ENCODE results near the gene GJC1.

- TF ChIP-seq TAF1 (IDR thresholded peaks at IDR 0.05; ENCODE audit: borderline replicate concordance, insufficient read depth, low read length): no peak
- no peak for TF ChIP-seq POLR2AphosphoS5 (IDR thresholded peaks at IDR 0.05; ENCODE audit: low read depth, low read length)
- TF ChIP-seq SIN3A (IDR thresholded peaks at IDR 0.05; ENCODE audit: borderline replicate concordance, insufficient read depth, low read length): no peak
- no peak for TF ChIP-seq REST (IDR thresholded peaks at IDR 0.05; ENCODE audit: insufficient read depth in 1 of 2, low read depth in 2 of 2, low read length in 2 of 2)
- TF ChIP-seq FOXP2 (optimal IDR thresholded peaks at IDR 0.05; ENCODE audit: borderline replicate concordance, extremely low read depth, extremely low read length, insufficient read depth): no peak
These were observed 1.3 kb upstream of the GJC1 start for GRCh38 chr17:44831371-44831770.
